ENCODE results near the gene MYCL.

Gene MYCL

GRCh38 chr1:39901714-39902459 lies at the start of gene MYCL:
Gene MYCL (minus strand): TSS chr1:39901917. CDS start chr1:39901434, 483 bp downstream.
- peak; percentile 92 for DNase-seq

- no peak for DNase-seq
Observed at GRCh38 chr1:39949891-39950290, 48.2 kb upstream of the MYCL start.

GRCh38 chr1:39947260-39947659 lies 45.5 kb upstream of the MYCL start:
- no peak for DNase-seq

- no peak for DNase-seq
Observed at GRCh38 chr1:39946216-39946615, 44.5 kb upstream of the MYCL start.

GRCh38 chr1:39944410-39945112 lies 42.8 kb upstream of the MYCL start:
- DNase-seq = no peak

GRCh38 chr1:39943471-39944290 lies 42.0 kb upstream of the MYCL start:
- no peak for DNase-seq

- DNase-seq = no peak
Observed at GRCh38 chr1:39940980-39941871, 39.5 kb upstream of the MYCL start.

GRCh38 chr1:39940253-39940652 lies 38.5 kb upstream of the MYCL start:
- DNase-seq = no peak

GRCh38 chr1:39938856-39939255 lies 37.1 kb upstream of the MYCL start:
- no peak for DNase-seq

- DNase-seq = no peak
Observed at GRCh38 chr1:39936724-39937491, 35.2 kb upstream of the MYCL start.

GRCh38 chr1:39933956-39934941 lies 32.5 kb upstream of the MYCL start:
- DNase-seq = peak; percentile 19

- no peak for DNase-seq
Observed at GRCh38 chr1:39928809-39929587, 27.3 kb upstream of the MYCL start.

GRCh38 chr1:39927538-39927937 lies 25.8 kb upstream of the MYCL start:
- no peak for DNase-seq

GRCh38 chr1:39926820-39927219 lies 25.1 kb upstream of the MYCL start:
- peak; percentile 1 for DNase-seq

- DNase-seq = peak; percentile 10
Observed at GRCh38 chr1:39926343-39926793, 24.7 kb upstream of the MYCL start.

GRCh38 chr1:39925721-39926342 lies 24.1 kb upstream of the MYCL start:
- no peak for DNase-seq

GRCh38 chr1:39922251-39922688 lies 20.6 kb upstream of the MYCL start:
- peak; percentile 44 for DNase-seq

GRCh38 chr1:39919545-39919944 lies 17.8 kb upstream of the MYCL start:
- peak; percentile 62 for DNase-seq

GRCh38 chr1:39917825-39918224 lies 16.1 kb upstream of the MYCL start:
- no peak for DNase-seq
